Tibial nerve (tissue), 4 donors: ENCODE measurements around the gene MRPL36. TPM values are rescaled to one million over a fixed set of nuclear protein-coding genes. Genes with fewer than 3 reads are reported as not detected.

Source experiments
- DNase-seq, 2 donors: peaks; one replicate each; pipeline ENCODE4 v3.0.0-alpha.2; 2019; ENCODE audit warnings: low spot score in 2 of 2
- H3K27ac ChIP-seq, 4 donors: fragments of 200-600 bp; sonication (generic) in 3 of 4; one replicate each; pipeline ENCODE4 v1.5.1; 2017 to 2019; ENCODE audit warnings: mild to moderate bottlenecking in 1 of 4
- H3K27me3 ChIP-seq, 2 donors: fragments of 200-600 bp; sonication (generic) in 1 of 2; one replicate each; pipeline versions ENCODE4 v1.5.1 to v1.6.0; 2017 to 2019
- H3K36me3 ChIP-seq, 3 donors: fragments of 200-600 bp; sonication (generic); one replicate each; pipeline ENCODE4 v1.5.1; 2018 to 2019
- H3K4me1 ChIP-seq, 4 donors: fragments of 200-600 bp; sonication (generic) in 3 of 4; one replicate each; pipeline ENCODE4 v1.5.1; 2017 to 2019
- H3K4me3 ChIP-seq, 4 donors: fragments of 200-600 bp; sonication (generic) in 3 of 4; one replicate each; pipeline ENCODE4 v1.5.1; 2017 to 2019; ENCODE audit warnings: mild to moderate bottlenecking in 1 of 4, moderate library complexity in 1 of 4
- H3K9me3 ChIP-seq, 4 donors: fragments of 200-600 bp; sonication (generic) in 3 of 4; one replicate each; pipeline ENCODE4 v1.5.1; 2017 to 2019
- CTCF ChIP-seq, 5 experiments: fragments of 200-600 bp in 3 of 5; fragments of 450-650 bp in 2 of 5; sonication (generic) in 3 of 5; IDR thresholded peaks; one replicate each; pipeline ENCODE4 v1.5.1; 2016 to 2019; ENCODE audit warnings: antibody characterized with exemption in 5 of 5, mild to moderate bottlenecking in 3 of 5, moderate library complexity in 2 of 5
- EP300 ChIP-seq, 2 donors: sonication (generic); formaldehyde crosslinking; IDR thresholded peaks; one replicate each; pipeline ENCODE4 v1.6.1; 2017; ENCODE audit warnings: antibody characterized with exemption in 2 of 2, mild to moderate bottlenecking in 1 of 2
- POLR2A ChIP-seq, 2 donors: fragments of 450-650 bp; IDR thresholded peaks; one replicate each; pipeline ENCODE4 v1.6.1; 2017; ENCODE audit warnings: antibody characterized with exemption in 2 of 2, mild to moderate bottlenecking in 2 of 2, moderate library complexity in 2 of 2
- WGBS, 2 donors: methylation state at CpG; one replicate each; pipeline ENCODE4 v1.1.5; 2018; 5-methylcytosine and 5-hydroxymethylcytosine counted together
- total RNA-seq, 4 donors: library from RNA; depleted of rRNA; stranded (reverse); fragments of >200 nt; gene quantifications; one replicate each; pipeline ENCODE4 v1.1.0, GENCODE V29; 2016

MRPL36 gene
- total RNA-seq, 4 donors from 2014 or later, result 18.2 to 54.0 (median 27.8) TPM

DNA sequence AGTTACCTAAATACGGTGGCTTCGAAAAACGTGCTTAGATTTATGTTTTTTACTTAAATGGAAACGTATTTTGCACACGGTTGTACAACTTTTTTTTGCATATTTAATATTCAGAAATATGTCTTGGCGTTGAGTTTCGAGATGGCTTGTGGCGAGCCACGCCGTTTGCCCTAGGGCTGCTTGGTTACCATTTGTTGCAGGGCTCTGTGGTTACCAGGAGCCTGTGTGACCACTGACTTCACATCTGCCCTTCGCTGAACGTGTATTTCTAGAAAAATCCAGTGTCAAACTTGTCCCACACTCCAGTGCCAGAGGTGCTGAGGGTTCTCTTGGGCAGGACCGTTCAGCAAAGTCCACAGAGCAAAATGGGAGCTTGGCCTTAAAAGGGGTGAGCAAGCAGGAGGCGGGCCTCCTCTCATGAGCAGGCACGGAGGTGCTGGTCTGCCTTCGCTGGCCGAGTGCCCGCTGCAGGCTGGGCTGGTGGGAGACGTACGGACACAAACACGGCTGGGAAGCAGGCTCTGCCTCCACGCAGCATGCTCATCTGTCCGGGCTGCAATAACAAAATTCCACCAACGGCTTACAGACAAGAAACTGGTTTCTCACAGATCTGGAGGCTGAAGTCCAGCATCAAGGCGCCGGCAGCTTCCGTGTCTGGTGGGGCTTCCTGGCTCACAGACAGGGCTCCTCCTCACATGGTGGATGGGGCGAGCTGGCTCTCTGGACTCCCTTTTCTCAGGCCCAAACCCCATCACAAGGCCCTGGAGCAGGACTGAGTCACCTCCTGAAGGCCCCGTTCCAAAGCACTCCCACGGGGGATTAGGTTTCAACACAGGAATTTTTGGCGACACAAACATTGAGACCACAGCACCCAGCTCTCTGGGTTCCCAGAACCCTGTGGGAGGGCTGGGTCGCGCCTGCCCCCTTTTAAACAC, 5.4 kb downstream of the MRPL36 start:
- Histone ChIP-seq H3K4me3 (no peak overlapping the region), H3K27me3 (no peaks in the 10 kb centered on the region), H3K27ac (no peak overlapping the region), H3K36me3 (peaks cover 0 to 41% (median 0%) of the 10 kb centered on the region in 3 donors), H3K4me1 (peaks cover 0 to 35% (median 7%) of the 10 kb centered on the region in 4 donors), H3K9me3 (no peaks in the 10 kb centered on the region)
- TF ChIP-seq CTCF (IDR thresholded peaks at IDR 0.05) (no peak), EP300 (IDR thresholded peaks at IDR 0.05) (no peak), POLR2A (IDR thresholded peaks at IDR 0.05) (no peak)
- 84 to 88% methylated on average over 33 of the region's 33 CpGs for WGBS, 2 donors
- no peak for DNase-seq

GRCh38 chr5:1793301-1793740, 6.3 kb downstream of the MRPL36 start:
- Histone ChIP-seq H3K36me3 (peaks cover 0 to 37% (median 0%) of the 10 kb centered on the region in 3 donors), H3K4me3 (no peak overlapping the region), H3K27me3 (no peaks in the 10 kb centered on the region), H3K9me3 (no peaks in the 10 kb centered on the region), H3K4me1 (peaks cover 0 to 29% (median 4%) of the 10 kb centered on the region in 4 donors), H3K27ac (no peak overlapping the region)
- WGBS, 2 donors, result 51 to 60% methylated on average over 10 of the region's 10 CpGs
- no peak for DNase-seq
- TF ChIP-seq POLR2A (IDR thresholded peaks at IDR 0.05) (no peak), EP300 (IDR thresholded peaks at IDR 0.05) (no peak), CTCF (IDR thresholded peaks at IDR 0.05) (no peak)

- Histone ChIP-seq H3K27me3 (no peaks in the 10 kb centered on the region), H3K36me3 (peaks cover 0 to 32% (median 0%) of the 10 kb centered on the region in 3 donors), H3K4me3 (no peak overlapping the region), H3K9me3 (no peaks in the 10 kb centered on the region), H3K27ac (no peak overlapping the region), H3K4me1 (peaks cover 0 to 24% (median 3%) of the 10 kb centered on the region in 4 donors)
- TF ChIP-seq EP300 (IDR thresholded peaks at IDR 0.05) (no peak), POLR2A (IDR thresholded peaks at IDR 0.05) (no peak), CTCF (IDR thresholded peaks at IDR 0.05) (no peak)
- DNase-seq, result no peak
- 67% methylated on average over 8 of the region's 8 CpGs for WGBS, 2 donors
Measured at GRCh38 chr5:1792842-1793266, 6.8 kb downstream of the MRPL36 start.

GRCh38 chr5:1791176-1791575, 8.5 kb downstream of the MRPL36 start:
- Histone ChIP-seq H3K36me3 (peaks cover 0 to 15% (median 0%) of the 10 kb centered on the region in 3 donors), H3K4me1 (peaks cover 0 to 16% (median 2%) of the 10 kb centered on the region in 4 donors), H3K4me3 (no peak overlapping the region), H3K27ac (no peak overlapping the region), H3K27me3 (no peaks in the 10 kb centered on the region), H3K9me3 (no peaks in the 10 kb centered on the region)
- no peak for DNase-seq
- TF ChIP-seq EP300 (IDR thresholded peaks at IDR 0.05), result no peak
- no peak for TF ChIP-seq CTCF (IDR thresholded peaks at IDR 0.05)
- TF ChIP-seq POLR2A (IDR thresholded peaks at IDR 0.05), result no peak
- WGBS, 2 donors, result 71 to 78% methylated on average over 3 of the region's 3 CpGs
